T1000 (cell line): ENCODE data around the gene FUT8.
"Not testable (repeated sequence)": the region's sequence is repeated elsewhere in the genome, so short reads cannot be mapped to it uniquely, and the experiment has no call there.

ENCODE experiments used
- DNase-seq: peaks from one replicate; lab custom pipeline; 2025; ENCODE audit warnings: mixed read lengths; lab: John Stamatoyannopoulos, UW

Gene FUT8

DNA sequence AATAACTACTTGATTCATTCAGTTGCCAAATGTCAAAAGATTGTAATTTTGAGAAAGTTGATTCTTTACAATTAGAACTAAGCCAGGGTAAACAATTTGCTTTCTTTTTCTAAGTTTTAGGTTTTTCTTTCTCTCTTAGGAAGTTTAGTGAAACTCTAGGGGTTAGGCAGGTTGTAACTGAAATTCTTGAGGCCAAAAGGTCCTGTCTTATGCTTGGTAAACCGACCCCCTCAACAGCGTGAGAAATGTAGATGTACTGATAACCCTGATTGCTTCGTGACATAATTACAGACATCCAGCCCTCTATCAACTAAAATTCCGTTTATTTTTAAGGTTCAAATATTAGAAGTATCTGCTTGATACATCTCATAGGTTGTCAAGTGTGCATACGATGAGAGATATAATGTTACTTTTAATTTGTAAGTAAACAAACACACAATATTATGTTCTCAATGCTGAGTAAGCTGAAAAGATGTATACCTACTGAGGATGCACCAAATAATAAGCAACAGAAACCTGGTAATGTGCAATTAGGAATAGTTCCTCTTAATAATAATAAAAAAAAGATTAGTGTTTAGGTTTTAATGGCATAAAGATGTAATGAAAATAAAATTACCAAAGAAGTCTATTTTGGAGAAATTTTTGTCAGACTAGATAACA is 7.2 kb downstream of the FUT8 start:
- no peak for DNase-seq

DNA sequence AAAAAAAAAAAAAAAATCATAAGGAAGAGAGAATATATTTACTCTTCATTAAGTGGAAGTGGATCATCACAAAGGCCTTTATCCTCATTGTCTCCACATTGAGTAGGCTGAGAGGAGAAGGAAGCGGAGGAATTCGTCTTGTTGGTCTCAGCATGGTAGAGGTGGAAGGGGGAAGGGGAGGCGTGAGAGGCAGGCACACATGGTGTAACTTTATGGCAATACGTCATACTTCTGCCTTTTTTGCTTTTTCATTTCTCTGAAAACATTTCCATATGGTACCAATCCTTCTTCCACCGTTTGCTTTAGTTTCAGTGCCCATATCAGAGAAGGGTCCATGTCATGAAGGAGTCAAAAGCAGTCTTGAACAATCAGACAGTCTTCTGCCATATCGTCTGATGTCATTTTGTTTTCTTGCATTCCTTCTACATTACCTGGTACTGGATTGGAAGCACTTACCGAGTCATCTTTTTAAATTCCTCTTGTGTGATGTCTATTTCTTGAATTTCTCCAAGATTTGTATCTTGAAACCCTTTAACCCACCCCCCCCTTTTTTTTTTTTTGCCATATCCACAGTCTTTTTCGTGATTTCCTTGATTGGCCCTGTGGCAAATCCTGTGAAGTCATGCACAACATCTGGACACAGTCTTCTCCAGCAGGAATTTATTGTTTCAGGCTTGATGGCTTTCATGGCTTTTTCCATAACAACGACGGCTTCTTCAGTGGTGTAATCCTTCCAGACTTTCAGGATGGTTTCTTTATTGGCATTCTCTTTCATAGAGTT is 8.9 kb downstream of the FUT8 start:
- no peak for DNase-seq

DNA sequence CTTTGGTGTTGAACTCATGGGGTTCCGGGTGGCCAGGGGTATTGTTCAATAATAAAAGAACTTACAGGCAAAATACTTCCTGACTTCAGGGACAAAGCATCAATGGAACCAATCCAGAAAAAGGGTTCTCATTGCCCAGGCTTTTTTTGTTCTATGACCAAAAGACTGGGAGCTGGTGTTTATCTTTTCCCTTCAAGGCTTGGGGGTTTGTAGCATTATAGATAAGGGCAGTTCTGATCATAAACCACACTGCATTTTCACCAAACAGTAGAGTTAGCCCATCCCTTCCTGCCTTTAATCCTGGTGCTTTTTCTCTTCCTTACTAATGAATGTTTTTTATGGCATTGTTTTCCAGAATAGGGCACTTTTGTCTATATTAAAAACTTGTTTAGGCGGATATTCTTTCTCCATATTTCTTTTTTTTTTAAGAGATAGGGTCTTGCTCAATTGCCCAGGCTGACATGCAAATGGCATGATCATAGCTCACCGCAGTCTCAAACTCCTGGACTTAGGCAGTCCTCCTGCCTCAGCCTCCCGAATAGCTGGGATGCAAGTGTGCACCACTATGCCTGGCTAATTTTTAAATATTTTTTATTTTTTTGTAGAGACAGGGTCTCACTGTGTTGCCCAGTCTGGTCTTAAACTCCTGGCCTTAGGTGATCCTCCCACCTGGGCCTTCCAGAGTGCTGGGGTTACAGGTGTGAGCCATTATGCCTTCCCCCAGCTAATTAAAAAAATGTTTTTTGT is 9.7 kb downstream of the FUT8 start:
- no peak for DNase-seq

DNA sequence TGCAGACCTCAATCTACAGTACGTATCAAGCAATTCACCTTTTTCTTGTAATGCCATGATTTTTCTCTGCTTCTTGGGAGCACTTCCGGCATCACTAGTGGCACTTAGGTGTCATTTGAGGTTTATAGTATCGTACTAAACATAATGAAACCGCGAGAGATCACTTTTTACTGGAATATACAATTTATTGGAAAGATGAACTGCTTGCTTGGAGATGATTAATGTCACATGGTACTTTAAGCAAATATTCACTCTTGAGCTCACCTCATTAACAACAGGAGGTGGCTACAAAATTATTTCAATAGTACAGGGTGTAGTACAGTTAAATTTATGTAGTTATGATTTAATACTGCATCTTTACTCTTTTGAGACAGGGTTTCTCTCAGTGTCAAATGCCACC is 11.5 kb downstream of the FUT8 start:
- DNase-seq, result no peak

DNA sequence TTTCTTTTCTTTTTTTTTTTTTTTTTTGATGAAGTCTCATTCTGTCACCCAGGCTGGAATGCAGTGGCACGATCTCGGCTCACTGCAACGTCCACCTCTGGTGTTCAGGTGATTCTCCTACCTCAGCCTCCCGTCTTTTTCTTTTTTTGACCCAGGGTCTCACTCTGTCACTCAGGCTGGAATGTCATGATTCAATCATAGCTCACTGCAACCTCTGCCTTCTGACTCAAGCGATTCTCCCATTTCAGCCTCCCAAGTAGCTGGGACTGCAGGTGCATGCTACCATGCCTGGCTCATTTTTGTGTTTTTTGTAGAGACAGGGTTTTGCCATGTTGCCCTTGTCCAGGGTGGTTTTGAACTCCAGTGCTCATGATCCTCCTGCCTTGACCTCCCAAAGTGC is 12.0 kb downstream of the FUT8 start:
- no peak for DNase-seq

DNA sequence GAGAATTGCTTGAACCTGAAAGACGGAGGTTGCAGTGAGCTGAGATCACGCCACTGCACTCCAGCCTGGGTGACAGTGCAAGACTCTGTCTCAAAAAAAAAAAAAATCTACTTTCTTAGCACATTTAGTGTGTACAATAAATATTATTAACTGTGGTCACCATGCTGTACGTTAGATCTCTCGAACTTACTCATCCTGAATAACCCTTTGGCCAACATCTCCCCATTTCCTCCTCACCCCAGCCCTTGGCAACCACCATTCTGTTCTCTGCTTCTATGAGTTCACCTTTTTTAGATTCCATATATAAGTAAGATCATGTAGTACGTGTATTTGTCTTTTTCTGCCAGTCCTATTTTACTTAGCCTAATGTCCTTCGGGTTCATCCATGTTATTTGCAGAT is 13.4 kb downstream of the FUT8 start:
- DNase-seq, result no peak

DNA sequence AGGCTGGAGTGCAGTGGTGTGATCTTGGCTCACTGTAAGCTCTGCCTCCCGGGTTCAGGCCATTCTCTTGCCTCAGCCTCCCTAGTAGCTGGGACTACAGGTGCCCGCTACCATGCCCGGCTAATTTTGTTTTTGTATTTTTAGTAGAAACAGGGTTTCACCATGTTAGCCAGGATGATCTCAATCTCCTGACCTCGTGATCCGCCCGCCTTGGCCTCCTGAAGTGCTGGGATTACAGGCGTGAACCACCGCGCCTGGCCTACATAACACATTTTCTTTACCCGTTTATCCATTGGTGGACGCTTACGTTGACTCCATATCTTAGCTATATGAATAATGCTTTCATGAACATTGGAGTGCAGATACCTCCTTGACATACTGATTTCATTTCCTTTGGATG is 14.4 kb downstream of the FUT8 start:
- DNase-seq, result not testable (repeated sequence)

DNA sequence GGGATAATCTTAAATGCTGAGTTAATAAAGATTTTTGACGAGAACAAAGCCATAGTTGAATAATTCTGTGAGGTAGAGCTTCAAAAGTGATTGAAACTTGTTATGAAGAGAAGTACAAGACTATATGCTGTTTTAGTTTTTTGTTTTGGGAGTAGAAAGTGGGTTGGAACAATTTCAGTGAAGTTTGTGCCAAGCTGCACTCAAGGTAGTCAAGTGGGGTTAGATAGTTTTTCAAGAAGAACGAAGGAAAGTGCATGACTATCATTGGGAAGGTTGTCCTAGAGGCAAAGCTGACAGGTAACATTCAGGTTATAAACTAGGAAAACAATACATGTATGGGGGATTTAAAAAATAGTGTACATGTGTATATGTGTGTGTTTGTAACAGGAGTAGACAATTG is 16.2 kb downstream of the FUT8 start:
- no peak for DNase-seq

DNA sequence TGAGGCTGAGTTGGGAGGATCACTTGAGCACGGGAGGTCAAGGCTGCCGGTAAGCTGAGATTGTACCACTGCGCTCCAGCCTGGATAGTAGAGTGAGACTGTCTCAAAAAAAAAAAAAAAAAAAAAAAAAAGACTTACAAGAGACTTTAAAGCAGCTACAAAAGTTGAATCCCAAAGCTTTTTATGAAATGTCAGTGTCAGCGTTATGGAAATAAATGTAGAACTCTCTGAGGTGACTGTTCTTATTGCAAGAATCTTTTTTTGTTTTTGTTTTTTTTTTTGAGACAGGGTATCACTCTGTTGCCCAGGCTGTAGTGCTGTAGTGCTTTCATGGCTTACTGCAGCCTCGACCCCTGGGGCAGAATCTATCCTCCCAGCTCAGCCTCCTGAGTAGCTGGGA is 17.2 kb downstream of the FUT8 start:
- DNase-seq, result no peak

DNA sequence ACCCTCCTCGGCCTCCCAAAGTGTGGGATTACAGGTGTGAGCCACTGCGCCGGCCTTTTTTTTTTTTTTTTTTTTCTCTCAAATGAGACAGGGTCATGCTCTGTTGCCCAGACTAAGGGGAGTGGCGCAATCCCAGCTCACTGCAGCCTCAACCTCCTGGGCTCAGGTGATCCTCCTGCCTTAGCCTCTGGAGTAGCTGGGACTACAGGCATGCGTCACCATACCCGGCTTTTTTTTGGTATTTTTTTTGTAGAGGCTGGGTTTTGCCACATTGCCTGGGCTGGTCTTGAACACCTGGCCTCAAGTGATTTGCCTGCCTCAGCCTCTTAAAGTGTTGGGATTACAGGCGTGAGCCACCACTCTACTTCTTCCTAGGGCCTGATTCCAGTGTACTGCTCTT is 18.7 kb downstream of the FUT8 start:
- DNase-seq, result no peak

DNA sequence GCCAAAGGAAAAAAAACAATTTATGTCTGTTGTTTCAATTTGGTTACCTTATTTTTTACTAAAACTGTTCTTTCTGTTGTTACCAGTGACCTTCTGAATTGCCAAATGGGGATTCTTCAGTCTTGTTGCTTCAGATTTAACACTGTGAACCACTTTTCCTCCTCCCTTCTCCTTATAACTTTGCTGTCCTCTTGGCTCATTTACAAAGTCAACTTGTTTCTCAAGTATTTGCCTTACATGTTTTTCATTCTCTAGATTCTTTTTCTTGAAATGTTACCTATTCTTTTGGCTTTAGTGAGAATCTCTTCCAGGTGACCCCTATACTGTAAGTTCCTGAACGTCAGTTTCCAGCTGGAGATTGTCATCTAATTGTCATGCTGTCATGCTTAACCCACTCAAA is 19.4 kb downstream of the FUT8 start:
- no peak for DNase-seq

DNA sequence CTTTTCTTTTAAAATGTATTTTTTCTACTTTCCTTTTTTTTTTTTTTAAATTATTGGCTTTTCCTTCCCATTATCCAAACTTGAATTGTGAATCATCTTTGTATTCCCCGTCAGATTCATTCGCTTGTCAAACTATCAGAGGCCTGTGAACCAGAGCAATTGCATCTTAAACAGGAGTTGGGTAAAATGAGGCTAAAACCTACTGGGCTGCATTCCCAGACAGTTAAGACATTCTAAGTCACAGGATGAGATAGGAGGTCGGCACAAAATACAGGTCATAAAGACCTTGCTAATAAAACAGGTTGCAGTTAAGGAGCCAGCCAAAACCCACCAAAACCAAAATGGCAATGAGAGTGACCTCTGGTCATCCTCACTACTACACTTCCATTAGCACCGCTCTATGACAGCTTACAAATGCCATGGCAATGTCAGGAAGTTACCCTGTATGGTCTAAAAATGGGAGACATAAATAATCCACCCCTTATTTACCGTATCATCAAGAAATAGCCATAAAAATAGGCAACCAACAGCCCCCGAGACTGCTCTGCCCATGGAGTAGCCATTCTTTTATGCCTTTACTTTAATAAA is 19.9 kb downstream of the FUT8 start:
- no peak for DNase-seq

DNA sequence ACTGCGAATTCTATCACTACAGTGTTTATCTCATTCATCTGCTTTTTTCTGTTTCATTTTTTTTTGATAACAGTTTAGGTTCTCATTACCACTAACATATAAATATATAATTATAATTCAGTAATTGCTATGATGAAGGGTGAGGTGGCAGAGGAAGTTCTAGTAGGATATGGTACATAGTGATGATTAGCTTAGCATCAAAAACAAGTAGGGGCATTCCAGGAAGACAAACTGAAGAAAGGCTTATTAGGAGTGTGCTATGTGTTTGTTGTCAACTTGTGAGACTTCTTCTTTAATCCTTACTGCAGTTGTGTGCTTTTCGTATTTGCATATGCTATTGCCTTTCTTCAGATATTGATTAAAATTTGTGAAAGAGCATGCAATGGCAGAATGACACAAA is 20.6 kb downstream of the FUT8 start:
- DNase-seq, result no peak

DNA sequence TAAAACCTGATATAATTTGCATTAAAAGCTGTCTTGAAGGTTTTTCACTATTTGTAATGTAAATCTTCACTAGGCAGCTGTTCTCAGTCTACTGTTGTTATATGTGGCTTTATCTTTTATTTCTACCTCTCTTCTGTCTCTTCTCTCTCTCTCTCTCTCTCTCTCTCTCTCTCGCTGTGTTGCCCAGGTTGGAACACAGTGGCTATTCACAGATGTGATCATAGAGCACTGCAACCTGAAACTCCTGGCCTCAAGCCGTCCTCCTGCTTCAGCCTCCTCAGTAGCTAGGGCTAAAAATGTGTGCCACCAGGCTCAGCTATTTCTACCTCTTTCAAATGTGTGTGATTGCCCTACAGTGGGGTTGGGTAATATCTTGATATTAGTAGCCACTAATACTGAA is 21.1 kb downstream of the FUT8 start:
- no peak for DNase-seq

DNA sequence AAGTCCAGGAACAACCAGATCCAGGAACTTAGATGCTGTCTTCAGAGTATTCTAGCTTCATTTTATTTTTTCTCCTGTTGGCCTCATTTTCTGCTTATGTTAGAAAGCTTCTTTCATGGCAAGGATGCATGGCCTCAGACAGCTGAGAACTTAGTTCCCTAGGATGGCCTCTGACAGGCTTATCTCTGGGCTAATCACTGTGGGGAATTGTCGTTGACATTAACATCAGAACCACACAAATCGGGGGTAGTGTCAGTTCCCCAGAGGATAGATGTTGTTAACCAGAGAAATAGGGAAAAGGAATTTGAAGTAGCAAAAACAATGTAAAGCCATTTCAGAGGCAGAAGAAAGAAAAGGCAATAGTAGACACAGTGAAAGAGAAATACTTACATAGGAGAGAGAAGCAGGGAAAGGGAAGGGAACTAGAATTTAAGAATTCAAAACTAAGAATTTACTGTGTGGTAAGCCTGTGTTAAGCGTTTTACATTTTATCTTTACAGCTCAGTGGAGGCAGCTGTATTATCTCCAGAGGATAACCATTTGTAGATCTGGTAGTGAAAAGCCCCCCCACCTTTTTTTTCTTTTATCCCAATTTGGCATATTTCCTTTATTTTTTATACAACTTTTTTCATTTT is 21.8 kb downstream of the FUT8 start:
- no peak for DNase-seq

DNA sequence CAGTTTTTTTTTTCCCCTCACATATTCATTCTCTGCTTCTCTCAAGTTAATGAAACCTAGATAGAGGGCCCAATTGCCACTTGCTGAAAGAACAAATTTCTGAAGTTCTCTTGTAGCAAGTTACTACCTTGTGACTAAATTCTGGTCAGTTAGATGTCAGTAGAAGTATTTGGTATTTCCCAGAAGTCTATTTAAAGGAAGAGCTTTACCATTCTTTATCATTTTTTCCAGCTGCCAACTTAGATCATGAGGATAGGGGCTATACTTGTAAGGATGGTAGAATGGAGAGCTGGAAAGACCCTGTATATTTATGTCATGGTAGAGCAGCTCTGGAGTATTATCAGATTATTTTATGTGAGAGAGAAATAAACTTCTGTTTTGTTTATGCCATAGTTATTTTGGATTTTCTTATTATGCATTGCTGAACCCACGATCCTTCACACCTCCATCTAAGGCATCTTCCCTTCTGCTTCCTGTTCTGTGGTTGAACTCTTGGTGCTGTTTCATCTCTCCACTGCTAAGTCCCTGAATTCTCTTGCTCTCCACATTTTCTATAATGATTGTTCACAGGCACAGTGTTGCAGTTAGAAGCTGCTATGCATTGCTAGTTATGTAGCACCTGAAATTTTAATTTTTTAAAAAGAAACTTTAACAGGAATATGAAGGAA is 25.9 kb downstream of the FUT8 start:
- no peak for DNase-seq

DNA sequence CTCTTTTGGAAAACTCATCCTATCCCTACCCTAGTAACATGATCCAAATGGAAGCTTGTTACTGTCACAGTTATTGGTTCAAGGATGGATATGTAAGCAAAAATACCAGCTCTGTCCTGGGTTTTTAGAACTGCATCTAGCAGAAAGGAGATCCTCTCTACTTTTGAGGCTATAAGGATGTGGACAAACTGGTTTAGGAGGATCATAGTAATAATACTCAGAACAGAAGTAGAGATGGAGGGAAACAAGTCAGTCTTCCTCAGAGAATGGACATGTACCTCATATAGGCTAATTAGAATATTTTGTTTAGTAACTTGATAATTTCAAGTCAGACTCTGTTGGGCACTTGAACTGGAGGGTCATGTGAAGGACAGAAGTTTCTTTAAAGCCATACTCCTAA is 26.6 kb downstream of the FUT8 start:
- no peak for DNase-seq

DNA sequence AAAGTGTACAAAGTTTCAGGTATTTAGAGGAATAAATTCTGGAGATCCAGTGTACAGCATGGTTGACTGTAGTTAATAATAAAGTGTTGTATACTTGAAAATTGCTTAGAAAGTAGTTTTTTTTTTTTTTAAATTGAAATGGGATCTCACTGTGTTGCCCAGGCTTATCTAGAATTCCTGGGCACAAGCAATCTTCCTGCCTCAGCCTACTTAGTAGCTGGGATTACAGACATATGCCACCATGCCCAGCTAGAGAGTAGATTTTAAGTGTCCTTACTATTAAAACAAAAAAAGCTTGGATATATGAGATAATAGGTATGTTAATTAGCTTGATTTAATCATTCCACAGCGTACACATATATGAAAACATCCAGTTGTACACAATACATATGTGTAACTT is 27.7 kb downstream of the FUT8 start:
- no peak for DNase-seq

DNA sequence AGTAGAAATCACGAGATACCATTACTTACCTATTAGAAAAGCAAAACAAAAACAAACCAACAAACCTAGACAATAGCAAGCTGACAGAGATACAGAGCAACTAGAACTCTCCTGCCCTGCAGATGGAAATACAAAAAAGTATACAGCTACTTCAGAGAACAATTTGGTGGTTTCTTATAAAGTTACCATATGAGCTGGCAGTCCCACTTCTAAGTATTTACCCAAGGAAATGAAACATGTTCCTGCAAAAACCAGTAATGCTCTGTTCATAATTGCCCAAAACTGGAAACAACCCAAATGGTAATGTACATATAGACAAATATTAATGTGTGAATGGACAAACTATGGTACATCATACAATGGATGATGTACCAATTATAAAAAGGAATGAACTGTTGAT is 31.7 kb downstream of the FUT8 start:
- DNase-seq, result no peak

DNA sequence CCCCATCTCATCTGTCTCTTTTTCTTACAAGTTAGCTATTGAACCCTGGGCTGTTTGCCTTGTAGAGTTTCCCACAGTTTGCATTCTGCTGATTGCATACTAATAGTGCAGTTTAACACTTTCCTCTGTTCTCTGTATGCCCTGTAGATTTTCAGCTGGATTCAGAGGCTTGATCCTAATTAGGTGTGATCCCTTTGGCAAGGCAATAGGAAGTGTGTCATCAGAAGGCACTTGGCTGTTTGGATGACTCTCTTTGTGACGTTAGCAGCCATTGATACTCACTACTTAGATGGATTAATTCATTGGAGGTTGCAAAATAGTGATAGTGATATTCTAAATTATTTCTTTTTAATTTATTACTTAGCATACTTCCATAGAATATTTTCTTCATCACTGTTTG is 33.6 kb downstream of the FUT8 start:
- no peak for DNase-seq

DNA sequence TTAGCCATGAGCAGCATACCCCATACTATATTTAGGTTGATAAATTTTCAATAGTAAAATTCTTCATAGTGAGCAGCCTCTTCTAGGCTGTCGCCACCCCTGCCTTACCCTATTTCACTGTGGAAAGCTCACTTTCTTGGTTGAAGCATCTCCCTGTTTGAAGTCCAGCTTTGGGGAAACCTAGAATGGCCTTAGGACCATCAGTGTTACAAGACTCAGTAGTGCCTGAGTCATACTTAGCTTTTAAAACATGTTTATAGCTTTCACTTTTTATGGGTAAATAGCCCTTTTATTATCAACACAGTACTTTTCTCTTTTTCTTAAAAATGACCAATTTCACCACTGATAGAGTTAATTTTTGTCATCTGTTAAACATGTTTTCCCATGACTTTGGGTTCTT is 37.1 kb downstream of the FUT8 start:
- DNase-seq, result no peak
